GM21737 (cell line): ENCODE measurements around the gene TET3.

Experiments used
- ATAC-seq: cut with Tn5 transposase; IDR thresholded peaks from one replicate; pipeline ENCODE4 v1.9.1; 2021; ENCODE audit warnings: mild to moderate bottlenecking, moderate library complexity; ENCODE audit not compliant: unreplicated experiment

Gene TET3

DNA sequence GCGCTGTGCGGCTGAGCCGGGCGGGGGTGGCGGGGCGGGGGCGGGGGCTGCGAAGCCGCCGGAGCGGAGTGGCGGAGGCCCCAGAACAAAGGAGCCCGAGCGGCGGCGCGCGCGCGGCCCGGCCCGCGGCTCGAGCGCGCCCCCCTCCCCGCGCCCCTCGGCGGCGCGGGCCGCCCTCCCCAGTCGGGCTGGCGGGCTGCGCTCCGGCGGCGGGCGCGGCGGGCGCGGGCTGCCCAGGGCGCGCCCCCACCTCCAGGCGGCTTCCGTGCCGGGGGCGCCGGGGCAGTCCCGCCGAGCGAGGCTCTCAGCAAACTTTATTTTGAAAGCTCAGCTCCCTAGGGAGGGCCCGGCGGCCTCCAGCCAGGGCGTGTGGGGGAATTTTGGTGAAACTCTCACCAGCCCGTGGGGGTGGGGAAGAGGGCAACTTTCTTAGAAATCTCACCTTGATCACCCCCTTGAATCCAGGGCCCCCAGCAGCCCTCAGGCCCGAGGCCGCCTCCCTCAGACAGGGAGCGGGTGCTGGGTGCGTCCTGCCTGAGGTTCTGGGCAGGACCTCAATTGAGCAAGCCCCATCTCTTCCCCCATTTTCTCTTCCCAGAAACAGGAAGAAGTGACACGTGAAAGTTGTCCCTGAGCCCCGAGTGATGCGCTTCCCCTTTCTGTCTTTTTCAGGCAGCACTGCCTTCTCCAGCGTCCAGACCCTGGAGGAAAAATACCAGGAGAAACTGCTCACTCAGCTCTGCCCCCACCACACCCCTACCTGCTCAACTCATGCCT, 786 bp downstream of the TET3 start:
- ATAC-seq, result peak; percentile 14

DNA sequence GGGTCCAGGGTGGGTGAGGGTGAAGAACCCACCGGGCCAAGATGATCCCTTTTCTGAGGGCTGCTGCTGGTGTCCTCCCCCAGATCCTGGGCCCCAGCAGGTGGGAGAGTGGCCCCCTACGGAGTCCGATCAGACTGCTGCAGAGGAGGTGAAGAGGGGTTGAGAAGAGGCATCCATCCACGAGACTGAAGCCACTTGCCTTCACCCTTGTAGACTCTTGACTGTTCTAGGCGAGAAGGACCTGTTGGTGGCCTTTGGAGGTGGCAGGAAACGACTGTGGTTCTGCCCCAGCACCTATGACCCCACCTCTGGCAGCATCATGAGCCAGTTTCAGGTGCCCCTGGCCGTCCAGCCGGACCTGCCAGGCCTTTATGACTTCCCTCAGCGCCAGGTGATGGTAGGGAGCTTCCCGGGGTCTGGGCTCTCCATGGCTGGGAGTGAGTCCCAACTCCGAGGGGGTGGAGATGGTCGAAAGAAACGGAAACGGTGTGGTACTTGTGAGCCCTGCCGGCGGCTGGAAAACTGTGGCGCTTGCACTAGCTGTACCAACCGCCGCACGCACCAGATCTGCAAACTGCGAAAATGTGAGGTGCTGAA, 1.5 kb downstream of the TET3 start:
- ATAC-seq, result no peak

DNA sequence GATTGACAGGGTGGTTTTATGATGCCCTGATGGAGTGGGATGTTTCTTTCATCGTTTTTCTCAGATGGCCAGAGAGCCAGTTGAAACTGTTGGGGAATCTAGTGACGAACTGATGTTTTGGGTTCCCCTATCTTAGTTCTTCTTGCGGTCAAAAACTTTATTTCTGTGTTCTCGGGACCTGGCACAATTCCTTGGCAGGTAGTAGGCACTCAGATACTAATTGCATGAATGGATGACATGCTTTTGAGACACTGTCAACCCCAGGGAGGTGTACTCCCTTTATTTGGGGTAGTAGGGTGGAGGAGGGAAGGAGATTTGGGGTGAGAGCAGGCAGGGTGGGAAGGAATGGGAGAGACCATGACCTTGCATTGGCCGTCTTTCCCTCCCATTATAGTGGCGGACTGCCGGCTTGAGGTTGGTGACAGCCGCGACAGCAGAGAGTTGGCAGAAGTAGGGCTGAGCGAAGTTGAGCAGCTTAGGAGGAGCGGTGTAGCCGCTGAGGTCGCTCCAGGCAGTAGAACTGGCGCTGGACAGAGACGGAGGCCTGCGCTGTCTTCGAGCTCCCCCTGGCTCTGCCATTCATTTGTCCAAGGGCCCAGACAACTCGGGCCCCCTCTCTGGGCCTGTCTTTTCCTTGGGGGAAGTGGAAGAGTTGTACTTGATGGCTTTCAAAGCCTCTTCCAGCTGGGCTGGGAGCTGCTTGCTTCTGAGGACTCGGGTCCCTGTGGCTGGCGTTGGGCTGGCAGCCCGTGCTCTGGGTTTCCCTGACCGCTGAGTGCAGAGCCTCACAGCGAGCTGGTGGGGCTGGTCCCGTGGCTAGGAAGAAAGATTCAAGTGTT, 2.6 kb downstream of the TET3 start:
- ATAC-seq, result no peak

DNA sequence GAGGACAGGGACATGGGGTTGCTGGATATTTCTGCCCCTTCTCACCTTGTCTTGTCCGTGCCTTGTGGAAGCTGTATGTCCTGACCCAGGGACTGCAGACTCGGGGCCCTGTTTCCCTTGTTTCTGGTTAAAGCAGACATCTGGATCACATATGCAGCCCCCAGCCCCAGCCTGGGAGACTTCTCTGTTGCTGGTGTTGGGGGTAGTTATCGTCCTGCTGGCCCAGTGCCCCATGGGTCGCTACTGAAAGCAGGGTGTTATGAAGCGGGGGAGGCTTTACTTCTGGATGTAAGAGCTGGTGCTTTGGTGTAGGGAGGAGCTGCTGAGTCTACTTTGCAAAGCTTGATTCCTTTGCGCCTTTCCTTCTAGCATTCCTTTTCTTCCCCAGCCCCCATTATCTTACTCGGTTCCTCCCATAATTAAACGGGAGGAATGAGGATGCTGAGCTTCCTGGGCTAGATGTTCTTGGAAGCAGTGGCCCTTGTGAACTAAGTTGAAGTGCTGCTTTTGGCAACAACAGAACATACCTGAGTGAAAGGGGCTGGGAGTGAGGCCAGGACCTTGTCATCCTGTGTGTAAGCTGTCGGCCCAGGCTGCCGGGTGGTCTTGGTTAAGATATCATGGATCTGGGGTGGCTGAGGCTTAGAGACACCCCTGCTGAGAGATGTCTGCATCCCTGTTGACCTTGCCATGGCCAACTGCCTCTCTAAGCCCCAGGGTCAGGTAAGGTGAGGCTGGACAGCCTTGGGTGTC, 3.4 kb downstream of the TET3 start:
- ATAC-seq, result no peak

DNA sequence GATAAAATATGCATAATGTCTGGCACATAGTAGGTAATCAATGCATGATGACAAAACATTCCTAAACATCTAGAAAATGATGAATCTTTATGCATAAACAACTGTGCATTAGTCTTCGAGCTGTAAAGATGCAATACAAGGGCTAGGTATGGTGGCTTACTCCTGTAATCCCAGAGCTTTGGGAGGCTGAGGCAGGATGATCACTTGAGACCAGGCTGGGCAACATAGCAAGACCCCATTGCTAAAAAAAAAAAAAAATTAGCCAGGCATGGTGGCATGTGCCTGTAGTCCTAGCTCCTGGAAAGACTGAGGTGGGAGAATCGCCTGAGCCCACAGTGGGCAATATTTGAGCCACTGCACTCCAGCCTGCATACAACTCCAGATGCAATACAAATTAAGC, 5.3 kb downstream of the TET3 start:
- no peak for ATAC-seq

DNA sequence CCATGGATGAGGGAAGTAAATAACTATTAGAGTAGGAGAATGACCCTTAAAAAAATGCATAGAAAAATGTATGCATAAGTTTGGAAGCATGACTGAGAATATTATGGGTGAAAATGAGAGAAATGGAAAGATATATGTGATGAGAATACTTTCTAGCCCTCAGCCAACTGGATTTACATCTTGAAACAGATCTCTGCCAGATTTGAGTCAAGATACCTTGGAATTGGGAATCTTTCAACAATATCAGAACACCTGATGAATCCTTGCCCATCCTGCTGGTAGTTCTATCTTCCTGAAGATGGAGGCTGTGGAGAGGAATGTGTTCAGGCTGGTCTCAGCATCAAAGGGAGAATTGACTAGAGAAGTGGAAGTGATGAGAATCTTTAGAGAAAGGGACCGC, 5.8 kb downstream of the TET3 start:
- ATAC-seq, result no peak

DNA sequence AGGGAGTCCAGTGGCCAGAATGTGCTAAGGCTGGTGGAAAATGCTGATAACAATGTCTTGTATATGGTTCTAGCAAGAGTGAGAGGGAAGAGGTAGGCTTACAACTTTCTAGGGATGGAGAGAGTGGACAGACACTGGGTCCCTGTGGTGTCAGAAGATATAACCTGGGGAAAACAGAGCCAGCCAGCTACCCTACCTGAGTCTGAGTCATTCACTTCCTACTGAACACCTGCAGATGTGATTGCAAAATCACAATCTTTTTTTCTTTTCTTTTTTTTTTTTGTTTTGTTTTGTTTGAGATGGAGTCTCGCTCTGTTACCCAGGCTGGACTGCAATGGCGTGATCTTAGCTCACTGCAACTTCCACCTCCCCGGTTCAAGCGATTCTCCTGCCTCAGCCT, 7.3 kb downstream of the TET3 start:
- ATAC-seq, result no peak

DNA sequence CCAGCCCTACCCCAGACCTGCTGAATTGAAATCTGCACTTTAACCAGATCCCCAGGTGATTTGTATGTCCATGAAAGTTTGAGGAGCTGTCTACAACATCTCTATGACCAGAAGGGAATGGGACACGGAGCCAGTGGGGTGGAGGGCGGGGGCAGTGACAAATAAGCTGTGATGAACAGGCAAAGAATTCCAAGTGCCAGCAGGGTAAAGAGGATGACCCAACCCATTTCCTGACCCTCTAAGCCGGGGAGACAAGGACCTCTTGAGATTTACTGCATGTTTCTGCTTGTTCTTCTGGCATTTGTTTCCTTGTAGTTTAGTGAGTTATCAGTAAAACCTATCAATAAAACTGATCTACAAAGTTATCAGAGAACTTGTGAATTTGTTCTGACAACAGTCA, 8.7 kb downstream of the TET3 start:
- no peak for ATAC-seq

DNA sequence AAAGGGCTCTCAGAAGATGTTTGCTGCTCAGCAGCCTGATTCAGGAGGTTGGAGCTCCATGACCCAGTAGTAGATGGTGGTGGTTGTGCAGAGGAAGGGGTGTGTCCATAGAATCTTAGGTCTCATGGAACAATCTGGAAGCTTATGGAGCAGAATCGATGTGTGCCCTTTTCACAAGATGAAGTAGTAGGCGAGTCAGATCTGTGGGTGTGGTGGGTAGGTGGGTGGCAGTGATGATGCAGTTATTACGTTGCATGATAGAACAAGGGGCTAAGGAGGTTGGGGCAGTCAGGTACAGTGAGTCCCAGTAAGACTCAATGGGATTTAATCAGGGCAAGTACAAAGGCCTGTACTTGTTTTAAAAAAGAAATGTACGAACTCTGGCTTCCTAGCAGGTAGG, 9.1 kb downstream of the TET3 start:
- no peak for ATAC-seq

DNA sequence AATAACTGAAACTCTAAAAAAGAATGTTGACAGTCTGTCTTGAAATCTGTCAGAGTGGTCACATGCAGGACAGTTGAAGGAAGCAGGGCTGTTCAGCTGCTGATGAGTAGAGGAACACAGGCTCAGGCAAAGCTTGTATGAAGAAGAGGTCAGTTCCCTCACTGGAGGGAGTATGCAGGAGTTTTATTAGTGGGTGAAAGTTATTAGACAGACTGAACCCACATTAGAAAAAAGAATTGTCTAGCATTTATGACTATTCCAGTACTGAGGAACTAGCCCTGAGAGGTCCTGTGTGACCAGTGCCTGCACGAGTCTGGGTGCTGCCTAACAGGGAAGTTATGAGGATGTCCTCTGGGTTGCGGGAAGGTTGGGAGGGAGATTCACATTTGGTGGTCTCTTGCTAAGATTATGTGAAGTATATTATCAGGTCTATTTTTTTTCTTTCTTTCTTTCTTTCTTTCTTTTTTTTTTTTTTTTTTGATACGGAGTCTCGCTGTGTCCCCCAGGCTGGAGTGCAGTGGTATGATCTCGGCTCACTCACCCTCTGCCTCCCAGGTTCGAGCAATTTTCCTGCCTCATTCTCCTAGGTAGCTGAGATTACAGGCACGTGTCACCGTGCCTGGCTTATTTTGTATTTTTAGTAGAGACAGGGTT, 9.6 kb downstream of the TET3 start:
- no peak for ATAC-seq

DNA sequence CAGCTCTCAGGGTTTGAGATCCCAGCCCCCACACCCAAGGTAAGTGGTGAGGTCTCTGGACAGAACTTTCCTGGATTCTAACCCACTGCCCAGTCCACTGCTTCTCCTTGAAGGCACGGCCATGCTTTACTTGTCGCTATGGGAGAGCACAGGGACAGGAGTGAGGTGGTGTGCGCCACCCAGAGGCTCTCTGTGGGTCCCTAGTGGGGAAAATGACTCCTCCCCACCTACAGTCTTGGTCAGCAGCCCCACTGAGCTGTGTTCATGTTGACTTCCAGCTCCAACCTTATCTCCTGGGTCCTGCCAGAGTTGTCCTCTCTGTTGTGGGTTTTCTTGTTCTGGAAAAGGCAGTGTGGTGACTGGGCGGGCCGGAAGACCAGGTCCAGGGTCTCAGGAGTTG, 11.1 kb downstream of the TET3 start:
- no peak for ATAC-seq

DNA sequence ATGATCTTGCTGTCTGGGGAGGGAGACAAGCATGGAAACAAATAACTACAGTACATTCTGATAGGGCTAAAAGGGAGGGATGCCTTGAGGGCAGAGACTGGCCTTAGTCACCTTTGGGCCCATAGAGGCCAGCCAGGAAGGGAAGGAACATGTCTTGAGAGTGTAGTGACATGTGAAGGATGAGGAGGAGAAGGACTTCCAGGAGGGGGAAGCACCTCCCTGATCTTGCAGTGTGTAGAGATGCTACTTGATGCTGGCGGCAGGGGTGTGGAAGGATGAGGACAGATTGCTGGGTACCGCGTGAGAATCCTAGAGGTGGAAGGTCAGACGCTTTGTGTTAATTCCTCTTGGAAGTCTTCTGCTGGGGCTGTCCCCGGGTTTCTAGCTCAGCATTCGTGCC, 13.1 kb downstream of the TET3 start:
- no peak for ATAC-seq

DNA sequence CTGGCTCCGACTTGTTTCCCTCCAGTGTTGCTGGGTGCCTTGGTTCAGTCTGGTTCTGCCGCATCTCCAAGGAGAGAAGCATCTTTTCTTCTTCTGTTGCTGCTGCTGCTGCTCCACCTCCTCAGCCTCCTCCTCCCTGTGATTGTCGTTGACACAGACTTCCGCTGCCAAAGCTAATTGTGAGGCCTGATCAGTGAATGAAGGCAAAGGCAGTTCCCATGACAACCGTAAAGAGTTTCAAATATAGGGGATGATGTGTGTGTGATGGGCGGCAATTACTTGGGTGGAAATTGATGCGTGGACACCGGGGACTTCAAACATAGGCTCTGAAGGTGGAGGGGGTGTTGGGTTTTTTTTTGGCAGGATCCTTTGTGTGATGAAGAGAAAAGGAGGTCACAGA, 13.7 kb downstream of the TET3 start:
- ATAC-seq, result no peak

DNA sequence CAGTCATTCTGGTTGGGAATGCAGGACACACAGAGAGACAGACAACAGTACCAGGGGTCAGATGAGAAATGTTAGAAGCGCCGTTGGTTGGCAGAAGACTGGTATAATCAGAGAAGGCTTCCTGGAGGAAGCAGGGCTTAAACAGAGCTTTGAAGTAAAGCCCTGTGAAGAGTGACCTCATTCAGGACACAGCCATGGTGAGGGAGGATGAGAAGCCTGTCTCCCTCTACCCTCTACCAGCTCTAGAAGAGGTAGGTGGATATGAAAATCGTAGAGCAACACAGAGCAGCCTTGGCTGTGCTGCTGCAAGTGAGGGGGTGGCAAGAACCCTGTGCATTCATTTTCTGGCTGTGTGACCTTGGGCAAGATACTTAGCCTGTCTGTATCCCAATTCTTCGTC, 14.2 kb downstream of the TET3 start:
- no peak for ATAC-seq

DNA sequence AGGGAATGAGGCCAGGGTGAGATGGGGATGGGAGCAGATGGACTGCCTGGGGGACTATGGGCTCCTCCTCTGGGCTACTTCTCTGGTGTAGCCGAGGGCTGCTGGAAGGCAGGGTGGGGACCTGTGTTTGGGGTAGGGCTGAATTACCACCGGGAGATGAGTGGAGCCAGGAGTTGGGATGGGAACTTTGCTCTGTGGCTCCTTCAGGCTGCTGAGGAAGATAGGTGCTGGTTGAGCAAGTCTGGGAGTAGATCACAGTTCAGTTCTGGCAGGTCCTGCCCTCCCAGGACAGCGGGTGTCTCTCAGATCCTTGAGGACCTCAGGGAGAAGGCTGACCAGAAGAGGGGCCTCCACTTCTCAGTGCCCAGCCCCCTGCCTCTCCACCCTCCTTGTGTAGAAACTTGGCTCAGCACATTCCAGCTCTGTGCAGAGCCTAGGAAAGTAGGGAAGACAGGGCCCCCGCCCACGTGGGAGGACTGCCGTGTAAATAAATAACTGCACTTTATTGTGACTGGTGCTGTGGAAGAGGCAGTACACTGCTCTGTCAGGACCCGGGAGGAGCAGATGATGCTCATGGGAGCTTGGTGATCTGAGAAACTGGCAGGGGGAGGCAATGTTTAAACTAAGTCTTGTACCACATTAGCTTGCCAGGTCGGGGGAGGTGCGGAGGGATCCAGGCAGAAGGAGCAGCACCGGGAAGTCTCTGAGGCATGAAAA, 15.3 kb downstream of the TET3 start:
- ATAC-seq, result no peak

DNA sequence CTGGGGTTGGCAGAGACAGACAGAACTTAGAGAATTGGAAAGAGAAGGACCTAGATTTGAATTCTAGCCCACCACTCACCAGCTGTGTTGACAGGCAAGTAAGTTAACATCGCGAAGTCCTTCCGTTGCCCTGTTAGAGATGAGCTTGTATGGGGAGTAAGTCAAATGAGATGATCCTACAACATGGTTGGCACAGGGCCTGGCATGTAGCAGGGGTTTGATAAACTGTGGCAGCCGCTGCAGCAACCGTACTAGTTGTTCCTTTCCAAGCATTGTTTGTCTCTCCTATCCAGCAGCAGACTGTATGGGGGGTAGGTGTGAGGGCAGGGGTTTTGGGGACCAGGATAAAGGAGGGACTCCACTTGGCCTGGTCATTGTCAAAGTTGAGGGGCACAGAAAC, 16.0 kb downstream of the TET3 start:
- ATAC-seq, result no peak

DNA sequence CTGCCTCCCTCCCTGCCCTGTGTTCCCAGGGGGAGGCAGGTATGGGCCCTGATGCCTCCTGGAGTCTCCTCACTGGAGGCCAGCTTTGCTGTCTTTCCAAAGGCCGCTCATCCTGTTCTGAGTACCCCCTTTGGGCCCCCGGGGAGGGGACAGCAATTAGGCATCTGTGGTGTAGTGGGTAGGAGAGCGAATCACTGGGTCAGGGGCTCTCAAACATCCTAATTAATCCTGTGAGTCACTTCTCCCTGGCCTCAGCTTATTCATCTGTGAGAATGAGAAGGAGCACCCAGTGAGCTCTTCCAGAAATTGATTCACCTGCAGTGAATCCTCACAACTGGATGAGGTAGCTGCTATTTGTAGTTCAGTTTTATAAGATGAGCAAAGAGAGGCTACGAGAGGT, 16.4 kb downstream of the TET3 start:
- ATAC-seq, result no peak

DNA sequence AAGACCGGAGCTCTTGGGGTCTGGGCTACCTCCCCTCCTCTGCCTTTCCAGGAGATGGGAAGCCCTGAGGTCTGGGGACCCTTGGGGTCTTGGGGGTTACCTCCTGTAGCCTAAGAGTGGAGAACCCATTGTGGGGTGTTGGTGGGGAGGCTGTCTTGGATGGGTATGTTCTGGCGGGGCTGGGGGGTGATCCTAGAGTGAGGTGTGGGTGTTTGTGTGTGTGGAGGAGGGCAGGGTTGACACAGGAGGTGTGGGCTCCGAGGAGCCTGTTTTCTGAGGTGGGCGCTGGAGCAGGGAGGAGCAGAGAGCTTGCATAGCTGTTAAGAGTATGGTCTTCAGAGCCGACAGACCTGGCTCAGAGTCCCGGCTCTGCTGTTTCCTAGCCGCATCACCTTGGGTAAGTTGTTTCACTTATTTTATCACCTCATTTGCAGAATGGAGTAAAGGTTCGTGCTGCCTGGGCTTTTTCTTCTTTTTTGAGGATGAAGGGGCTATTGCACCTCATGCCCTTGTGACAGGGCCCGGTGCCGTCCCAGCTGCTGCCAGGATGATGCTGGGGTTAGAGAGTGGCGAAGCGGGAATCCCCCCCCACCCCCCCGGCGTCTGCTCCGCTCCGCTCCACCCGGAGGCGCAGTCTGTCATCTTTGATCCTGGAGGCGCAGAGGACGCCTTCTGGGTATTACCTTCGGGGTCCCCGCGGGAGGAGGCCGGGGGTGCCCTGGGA, 17.2 kb downstream of the TET3 start:
- peak; percentile 44 for ATAC-seq
